ENCODE data around the gene TSSK3. TPM values are rescaled to one million over a fixed set of nuclear protein-coding genes. Genes with fewer than 3 reads are reported as not detected.

Gene TSSK3
- total and polyA plus RNA-seq, 2 donors (not counting 3 experiments of a cell fraction or from before 2014, with no cell fraction given): 0.42 to 0.65 TPM

DNA sequence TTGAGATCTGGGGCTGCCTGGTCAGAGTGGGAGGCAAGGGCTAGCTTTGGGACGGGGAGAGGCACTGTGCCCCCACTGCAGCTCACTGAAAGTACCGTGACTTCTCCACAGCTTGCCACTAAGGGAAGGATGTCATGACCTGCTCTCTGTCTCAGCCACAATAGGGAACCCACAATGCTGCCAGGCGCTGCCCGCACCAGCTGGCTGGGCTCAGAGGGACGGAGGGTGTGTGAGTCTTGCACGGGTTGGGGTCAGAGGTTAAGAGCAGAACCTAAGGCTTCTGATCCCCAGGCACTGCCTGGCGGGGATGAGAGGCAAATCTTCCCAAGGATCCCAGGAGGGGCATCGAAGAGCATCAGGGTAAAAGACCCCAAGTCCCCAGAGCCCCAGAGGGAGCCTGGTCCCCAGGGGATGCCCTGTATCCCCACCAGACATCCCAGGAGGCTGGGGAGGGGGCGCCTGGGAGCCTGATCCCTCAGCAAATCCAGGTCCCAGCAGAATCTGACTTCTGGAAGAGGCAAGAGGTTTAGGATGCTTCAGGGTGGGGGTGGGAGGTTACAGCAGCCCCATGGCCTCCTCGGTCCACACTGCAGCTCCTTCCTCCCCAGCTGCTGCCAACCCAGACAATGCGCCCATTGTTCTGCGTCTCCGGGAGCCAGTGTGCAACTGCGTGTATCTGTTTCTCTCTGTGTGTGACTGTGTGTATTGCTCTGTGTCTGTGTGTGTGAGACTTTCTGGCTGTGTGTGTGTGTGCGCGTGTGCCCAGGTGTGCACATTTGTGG lies 24.3 kb upstream of the TSSK3 start:
- no peak overlapping the region for H2AFZ ChIP-seq (ENCODE audit: low read depth, low read length)
- H3K9me1 ChIP-seq (replicated peaks; ENCODE audit: control insufficient read depth, extremely low read depth, insufficient read depth, low read length): no peaks in the 10 kb centered on the region
- ChIA-PET POLR2A (interaction anchor here (0.6 to 1.3 kb wide), 2 partner anchors 10 to 23 kb away, joined by 3 to 5 read pairs; no protein-coding TSS in a partner anchor), CTCF (interaction anchor here (1.5 kb wide), 1 partner anchor 25 kb away, joined by 4 read pairs; no protein-coding TSS in a partner anchor)
- intact Hi-C loops (cut with micrococcal nuclease) (loop anchor here (5.0 kb wide), 1 partner anchor 116 kb away; the partner anchor contains the start of genes EIF3I and TMEM234), dilution Hi-C loops (cut with MboI; ENCODE audit: extremely low pct_ligation_motif_present, low sequenced_read_pairs) (no loop called here)
- H3K9ac ChIP-seq (replicated peaks; ENCODE audit: extremely low read depth, insufficient read depth, low read length): no peak overlapping the region
- no peaks in the 10 kb centered on the region for H3K9me3 ChIP-seq (replicated peaks; ENCODE audit: control insufficient read depth, insufficient read depth, low read length)
- DNase-seq (ENCODE audit: low read depth, low spot score) (no peak), FAIRE-seq (no peak)
- H3K4me1 ChIP-seq (ENCODE audit: control insufficient read depth, extremely low read depth, insufficient read depth, low read length): peaks cover 14% of the 10 kb centered on the region
- H3K36me3 ChIP-seq (ENCODE audit: control insufficient read depth in 2 of 2, extremely low read depth in 1 of 2, insufficient read depth in 2 of 2, low read length in 2 of 2): peaks cover 5% of the 10 kb centered on the region in 2 experiments
- no peak overlapping the region for H3K4me2 ChIP-seq (ENCODE audit: insufficient read depth, low read length)
- no peak overlapping the region for H3K27ac ChIP-seq (ENCODE audit: insufficient read depth, low read depth, low read length)
- no peaks in the 10 kb centered on the region for H3K27me3 ChIP-seq (ENCODE audit: control insufficient read depth in 2 of 2, insufficient read depth in 2 of 2, low read length in 2 of 2)
- no TSS peak for BruUV-seq (replicated peaks)
- TF ChIP-seq JUN (IDR thresholded peaks at IDR 0.05; ENCODE audit: borderline replicate concordance, insufficient read depth, insufficient read length, low read depth) (no peak), MYC (IDR thresholded peaks at IDR 0.05; ENCODE audit: low read depth, low read length) (no peak), POLR2AphosphoS5 (IDR thresholded peaks at IDR 0.05; ENCODE audit: insufficient read depth, low read depth, low read length) (no peak), GATA2 (IDR thresholded peaks at IDR 0.05; ENCODE audit: insufficient read depth, insufficient read length, low read depth, low read length) (no peak), CTCF (IDR thresholded peaks at IDR 0.05; ENCODE audit: extremely low read depth in 1 of 2, insufficient read depth in 1 of 2, low read depth in 1 of 2, low read length in 2 of 2) (no peak), FOS (IDR thresholded peaks at IDR 0.05; ENCODE audit: borderline replicate concordance, insufficient read depth, low read length) (no peak), POLR2A (IDR thresholded peaks at IDR 0.05; ENCODE audit: low read depth, low read length) (no peak), EZH2 (IDR thresholded peaks at IDR 0.05; ENCODE audit: borderline replicate concordance, low read depth, low read length, severe bottlenecking) (no peak)
- TF ChIP-seq, protein P1, sequence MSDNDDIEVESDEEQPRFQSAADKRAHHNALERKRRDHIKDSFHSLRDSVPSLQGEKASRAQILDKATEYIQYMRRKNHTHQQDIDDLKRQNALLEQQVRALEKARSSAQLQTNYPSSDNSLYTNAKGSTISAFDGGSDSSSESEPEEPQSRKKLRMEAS (IDR thresholded peaks at IDR 0.05; ENCODE audit: insufficient read depth, insufficient read length): no peak
- H4K20me1 ChIP-seq (replicated peaks; ENCODE audit: control insufficient read depth, extremely low read depth, insufficient read depth, low read length): no peaks in the 10 kb centered on the region
- H3K4me3 ChIP-seq (replicated peaks in 1 of 3; ENCODE audit: insufficient read depth in 1 of 3, low read depth in 1 of 3, low read length in 3 of 3): no peak overlapping the region
- peaks cover 19% of the 10 kb centered on the region for H3K79me2 ChIP-seq (ENCODE audit: control insufficient read depth, insufficient read depth, low read length)
